ENCODE data around the gene AIM2.
A peak's percentile ranks its signal among the peaks of the same experiment; 100 is the strongest.
"Not testable (repeated sequence)": the region's sequence is repeated elsewhere in the genome, so short reads cannot be mapped to it uniquely, and the experiment has no call there.

The AIM2 gene

GRCh38 chr1:159076438-159077119 lies at the start of gene AIM2:
Gene AIM2, minus strand, starts transcription at chr1:159076766. Its CDS starts 3,267 bp downstream, at chr1:159073499.
- DNase-seq = peak; percentile 76

- no peak for DNase-seq
Measured at GRCh38 chr1:159123587-159123986, 47.0 kb upstream of the AIM2 start.

- DNase-seq = no peak
Measured at GRCh38 chr1:159122005-159122621, 45.5 kb upstream of the AIM2 start.

- no peak for DNase-seq
Measured at GRCh38 chr1:159121526-159121925, 45.0 kb upstream of the AIM2 start.

- no peak for DNase-seq
Measured at GRCh38 chr1:159120317-159120716, 43.8 kb upstream of the AIM2 start.

GRCh38 chr1:159113596-159114433 lies 37.2 kb upstream of the AIM2 start:
- DNase-seq = no peak

- DNase-seq = not testable (repeated sequence)
Measured at GRCh38 chr1:159103021-159103420, 26.5 kb upstream of the AIM2 start.

- no peak for DNase-seq
Measured at GRCh38 chr1:159100589-159100988, 24.0 kb upstream of the AIM2 start.

GRCh38 chr1:159098596-159098995 lies 22.0 kb upstream of the AIM2 start:
- DNase-seq = no peak

- no peak for DNase-seq
Measured at GRCh38 chr1:159092036-159092760, 15.6 kb upstream of the AIM2 start.

GRCh38 chr1:159091607-159092031 lies 15.1 kb upstream of the AIM2 start:
- no peak for DNase-seq

GRCh38 chr1:159091180-159091560 lies 14.6 kb upstream of the AIM2 start:
- no peak for DNase-seq

GRCh38 chr1:159090286-159091179 lies 14.0 kb upstream of the AIM2 start:
- no peak for DNase-seq

GRCh38 chr1:159089184-159089791 lies 12.7 kb upstream of the AIM2 start:
- no peak for DNase-seq

- no peak for DNase-seq
Measured at GRCh38 chr1:159088546-159089183, 12.1 kb upstream of the AIM2 start.

- no peak for DNase-seq
Measured at GRCh38 chr1:159088050-159088449, 11.5 kb upstream of the AIM2 start.

GRCh38 chr1:159084867-159085266 lies 8.3 kb upstream of the AIM2 start:
- DNase-seq = no peak

GRCh38 chr1:159084152-159084551 lies 7.6 kb upstream of the AIM2 start:
- no peak for DNase-seq

GRCh38 chr1:159083013-159083412 lies 6.4 kb upstream of the AIM2 start:
- DNase-seq = no peak

GRCh38 chr1:159081626-159082025 lies 5.1 kb upstream of the AIM2 start:
- DNase-seq = no peak

- DNase-seq = no peak
Measured at GRCh38 chr1:159079525-159079924, 3.0 kb upstream of the AIM2 start.
